Keratinocyte (primary cell): ENCODE results near the gene PPM1H.

Experiments
- CTCF ChIP-seq, 3 experiments: IDR thresholded peaks in 1 of 3; conservative IDR thresholded peaks in 1 of 3; optimal IDR thresholded peaks in 1 of 3; 2 replicates in 2 of 3; 3 replicates in 1 of 3; pipeline versions ENCODE3 to v1.5.1; 2011; ENCODE audit warnings: low read length in 3 of 3, mild to moderate bottlenecking in 3 of 3, moderate library complexity in 2 of 3, control low read depth in 1 of 3, inconsistent platforms in 1 of 3; ENCODE audit not compliant: insufficient read depth in 2 of 3; ENCODE audit errors: extremely low read depth in 1 of 3
- EZH2 ChIP-seq: IDR thresholded peaks from one replicate; pipeline ENCODE4 v1.6.1; 2012; ENCODE audit warnings: inconsistent platforms, mild to moderate bottlenecking, low read length, moderate library complexity

- TF ChIP-seq CTCF (optimal IDR thresholded peaks at IDR 0.05 in 1 of 3, IDR thresholded peaks at IDR 0.05 in 1 of 3, conservative IDR thresholded peaks at IDR 0.05 in 1 of 3; ENCODE audit: extremely low read depth in 1 of 3, insufficient read depth in 2 of 3, low read length in 3 of 3) (no peak), EZH2 (no peak)
Measured at GRCh38 chr12:62651138-62651537, 283.8 kb downstream of the PPM1H start.
